RPMI7951 (cell line): ENCODE measurements around the gene INTS13. TPM values are rescaled to one million over a fixed set of nuclear protein-coding genes. Genes with fewer than 3 reads are reported as not detected.
"Not testable (repeated sequence)": the region's sequence is repeated elsewhere in the genome, so short reads cannot be mapped to it uniquely, and the experiment has no call there.

Experiments
- DNase-seq: peaks from one replicate; pipeline ENCODE4 v3.0.0-alpha.2; 2012; ENCODE audit warnings: low read depth
- total RNA-seq: library from RNA; depleted of rRNA; stranded (reverse); fragments of >200 nt; shearing (Covaris generic); gene quantifications from 2 replicates; pipeline ENCODE4 v1.2.3, GENCODE V29; 2014; rRNA removed

Gene INTS13
- total RNA-seq, 1 experiment from 2014 or later, result 55.6 TPM

GRCh38 chr12:26869908-26870459 is 67.8 kb downstream of the INTS13 start:
- DNase-seq, result no peak

GRCh38 chr12:26869104-26869494 is 68.7 kb downstream of the INTS13 start:
- no peak for DNase-seq

GRCh38 chr12:26868447-26869103 is 69.2 kb downstream of the INTS13 start:
- DNase-seq, result no peak

DNA sequence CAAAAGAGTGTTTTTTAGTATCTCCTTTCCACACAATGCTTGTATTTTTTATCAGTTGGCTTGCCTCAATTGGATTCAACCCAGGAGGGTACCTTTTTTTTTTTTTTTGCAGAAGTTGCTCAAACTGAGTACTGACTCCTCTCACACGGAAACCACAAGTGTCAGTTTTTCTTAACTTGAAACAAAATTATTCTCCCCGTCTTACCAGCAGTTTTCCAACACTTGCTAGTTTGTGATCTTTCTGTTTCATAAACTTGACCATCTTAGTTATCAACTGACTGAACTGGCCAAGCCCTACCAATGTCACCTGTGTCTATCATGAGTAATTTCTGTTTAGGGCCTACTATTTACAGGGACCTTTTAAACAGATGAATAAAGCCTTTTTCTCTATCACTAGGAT is 70.7 kb downstream of the INTS13 start:
- no peak for DNase-seq

GRCh38 chr12:26863515-26863914 is 74.3 kb downstream of the INTS13 start:
- no peak for DNase-seq

GRCh38 chr12:26862787-26863186 is 75.0 kb downstream of the INTS13 start:
- not testable (repeated sequence) for DNase-seq

- DNase-seq, result no peak
Observed at GRCh38 chr12:26861690-26862089, 76.1 kb downstream of the INTS13 start.

GRCh38 chr12:26857465-26858176 is 80.2 kb downstream of the INTS13 start:
- no peak for DNase-seq

- no peak for DNase-seq
Observed at GRCh38 chr12:26855337-26855736, 82.4 kb downstream of the INTS13 start.

Other genes with a start within 250 kb of the INTS13 start
- 9.6 and 10.1 TPM in 2 replicates for gene ITPR2, start 104.8 kb downstream of the INTS13 start, total RNA-seq
- 49.1 and 58.3 TPM in 2 replicates for gene FGFR1OP2, start 489 bp upstream of the INTS13 start, total RNA-seq
- gene TM7SF3, start 76.4 kb upstream of the INTS13 start, total RNA-seq, result 49.5 and 63.4 TPM in 2 replicates
- 74.0 and 93.2 TPM in 2 replicates for gene MED21, start 84.6 kb upstream of the INTS13 start, total RNA-seq
- gene C12orf71, start 144.6 kb upstream of the INTS13 start, total RNA-seq, result not detected in 2 replicates